SK-N-SH (cell line): Measurements from ENCODE around the gene SNX22. TPM values are rescaled to one million over a fixed set of nuclear protein-coding genes. Genes with fewer than 3 reads are reported as not detected.

Experiments
- CTCF ChIA-PET: fragments of 300-600, 350-600 bp; formaldehyde crosslinking; extraction: SDS; loops from one replicate; lab custom pipeline; 2021; lab: Yijun Ruan, JAX
- POLR2A ChIA-PET: fragments of 350-600 bp; sonication (Branson Sonifier 250); formaldehyde crosslinking; extraction: SDS; loops from one replicate; lab custom pipeline; 2020; ENCODE audit warnings: antibody characterized with exemption, inconsistent platforms; lab: Yijun Ruan, JAX
- DNase-seq: peaks from one replicate; pipeline ENCODE4 v3.0.0; 2012
- H2AFZ ChIP-seq: fragments of 200-600 bp; sonication (generic); 2 replicates; pipeline ENCODE4 v1.8.1; 2016; ENCODE audit warnings: antibody characterized with exemption, mild to moderate bottlenecking, low read depth
- H3F3A ChIP-seq: fragments of 200-600 bp; sonication (generic); replicated peaks from 2 replicates; pipeline ENCODE3; 2016; ENCODE audit warnings: antibody characterized with exemption, mild to moderate bottlenecking; ENCODE audit not compliant: insufficient read depth
- H3K27ac ChIP-seq, 2 experiments: fragments of 200-500 bp in 1 of 2; fragments of 200-600 bp in 1 of 2; sonication (Bioruptor generic) in 1 of 2; sonication (generic), shearing (Covaris generic) in 1 of 2; 2 replicates each; pipeline versions ENCODE4 v1.5.1 to v1.6.1; 2014 to 2016; ENCODE audit warnings: low read depth in 2 of 2, inconsistent platforms in 1 of 2, low read length in 1 of 2, mild to moderate bottlenecking in 1 of 2, mixed read lengths in 1 of 2
- H3K27me3 ChIP-seq: fragments of 200-600 bp; sonication (generic), shearing (Covaris generic); 2 replicates; pipeline ENCODE4 v1.6.1; 2016; ENCODE audit warnings: mixed run types; ENCODE audit not compliant: insufficient read depth
- H3K36me3 ChIP-seq, 2 experiments: fragments of 200-500 bp in 1 of 2; fragments of 200-600 bp in 1 of 2; sonication (Bioruptor generic) in 1 of 2; sonication (generic) in 1 of 2; replicated peaks in 1 of 2; 2 replicates each; pipeline versions ENCODE3 to v1.5.1; 2014 to 2016; ENCODE audit warnings: low read length in 1 of 2, mild to moderate bottlenecking in 1 of 2; ENCODE audit not compliant: insufficient read depth in 2 of 2, control insufficient read depth in 1 of 2
- H3K4me1 ChIP-seq, 2 experiments: fragments of 200-500 bp in 1 of 2; fragments of 200-600 bp in 1 of 2; sonication (Bioruptor generic) in 1 of 2; sonication (generic), shearing (Covaris generic) in 1 of 2; 2 replicates each; pipeline versions ENCODE4 v1.5.1 to v1.6.1; 2014 to 2016; ENCODE audit warnings: low read depth in 1 of 2, low read length in 1 of 2, mixed run types in 1 of 2; ENCODE audit not compliant: insufficient read depth in 2 of 2, control insufficient read depth in 1 of 2
- H3K4me2 ChIP-seq: fragments of 200-600 bp; sonication (generic), shearing (Covaris generic); 2 replicates; pipeline ENCODE4 v1.6.1; 2017; ENCODE audit warnings: mixed run types
- H3K4me3 ChIP-seq, 2 experiments: fragments of 200-500 bp in 1 of 2; fragments of 200-600 bp in 1 of 2; sonication (Bioruptor generic) in 1 of 2; sonication (generic), shearing (Covaris generic) in 1 of 2; 2 replicates each; pipeline versions ENCODE4 v1.5.1 to v1.8.1; 2014 to 2016; ENCODE audit warnings: low read depth in 2 of 2, inconsistent platforms in 1 of 2, low read length in 1 of 2, mild to moderate bottlenecking in 1 of 2, mixed read lengths in 1 of 2, moderate library complexity in 1 of 2
- H3K79me2 ChIP-seq: fragments of 200-600 bp; sonication (generic); 2 replicates; pipeline ENCODE4 v1.8.1; 2017; ENCODE audit warnings: mild to moderate bottlenecking; ENCODE audit not compliant: insufficient read depth
- H3K9ac ChIP-seq: fragments of 200-600 bp; sonication (generic); 2 replicates; pipeline ENCODE4 v1.6.1; 2017; ENCODE audit warnings: mixed run types
- H3K9me2 ChIP-seq: fragments of 200-600 bp; sonication (generic); 2 replicates; pipeline ENCODE4 v1.6.1; 2017; ENCODE audit warnings: mixed run types
- H3K9me3 ChIP-seq: fragments of 200-600 bp; sonication (generic); 2 replicates; pipeline ENCODE4 v1.6.1; 2017; ENCODE audit warnings: mixed run types, mild to moderate bottlenecking, moderate library complexity
- H4K20me1 ChIP-seq: fragments of 200-600 bp; sonication (generic); 2 replicates; pipeline ENCODE4 v1.6.1; 2017; ENCODE audit warnings: mild to moderate bottlenecking, mixed run types; ENCODE audit not compliant: insufficient read depth
- CHD2 ChIP-seq: fragments of 150-350 bp; IDR thresholded peaks from 2 replicates; pipeline ENCODE4 v1.6.1; 2018; ENCODE audit warnings: low read length; ENCODE audit not compliant: partially characterized antibody
- EZH2phosphoT487 ChIP-seq: fragments of 200-600 bp; sonication (generic); IDR thresholded peaks from 2 replicates; pipeline ENCODE4 v1.6.1; 2017; ENCODE audit warnings: low read depth, mixed run types, mild to moderate bottlenecking, antibody characterized with exemption, moderate library complexity, borderline replicate concordance
- FOSL2 ChIP-seq: IDR thresholded peaks from 2 replicates; pipeline ENCODE4 v1.4.0; 2012; ENCODE audit warnings: low read depth, mild to moderate bottlenecking, moderate library complexity, borderline replicate concordance
- FOXM1 ChIP-seq: IDR thresholded peaks from 2 replicates; pipeline ENCODE4 v1.4.0; 2012; ENCODE audit warnings: low read depth, mild to moderate bottlenecking
- GATA2 ChIP-seq: sonication (generic); formaldehyde crosslinking; IDR thresholded peaks from 2 replicates; pipeline ENCODE4 v1.5.0; 2020; ENCODE audit warnings: mild to moderate bottlenecking, missing genetic modification reagents
- MEF2A ChIP-seq: IDR thresholded peaks from 2 replicates; pipeline ENCODE4 v1.4.0; 2012; ENCODE audit warnings: low read depth, borderline replicate concordance
- MXI1 ChIP-seq: IDR thresholded peaks from 2 replicates; pipeline ENCODE4 v1.6.1; 2012; ENCODE audit warnings: mild to moderate bottlenecking, low read depth, low read length, improper control_type of control experiment
- NFIC ChIP-seq: IDR thresholded peaks from 2 replicates; pipeline ENCODE4 v1.4.0; 2012; ENCODE audit warnings: borderline replicate concordance
- RCOR1 ChIP-seq: fragments of 150-350 bp; IDR thresholded peaks from 2 replicates; pipeline ENCODE4 v1.6.1; 2017; ENCODE audit warnings: antibody characterized with exemption, low read length
- RFX5 ChIP-seq: IDR thresholded peaks from 2 replicates; pipeline ENCODE4 v1.6.1; 2012; ENCODE audit warnings: mild to moderate bottlenecking, improper control_type of control experiment, low read length
- RXRA ChIP-seq: IDR thresholded peaks from 2 replicates; pipeline ENCODE4 v1.4.0; 2012; ENCODE audit warnings: low read depth, mild to moderate bottlenecking, borderline replicate concordance
- SIN3A ChIP-seq: IDR thresholded peaks from 2 replicates; pipeline ENCODE4 v1.6.1; 2012; ENCODE audit warnings: low read depth, mild to moderate bottlenecking, low read length, moderate library complexity, borderline replicate concordance
- SMC3 ChIP-seq: IDR thresholded peaks from 2 replicates; pipeline ENCODE4 v1.6.1; 2012; ENCODE audit warnings: low read depth, low read length, improper control_type of control experiment
- TAF1 ChIP-seq: IDR thresholded peaks from 2 replicates; pipeline ENCODE4 v1.6.1; 2012; ENCODE audit warnings: low read depth, mild to moderate bottlenecking, low read length, moderate library complexity, borderline replicate concordance
- YY1 ChIP-seq: IDR thresholded peaks from 2 replicates; pipeline ENCODE4 v1.4.0; 2012; ENCODE audit warnings: low read depth, mild to moderate bottlenecking
- ZBTB33 ChIP-seq: IDR thresholded peaks from 2 replicates; pipeline ENCODE4 v1.4.0; 2012; ENCODE audit warnings: low read depth, borderline replicate concordance
- WGBS: methylation state at CpG from one replicate; pipeline ENCODE4 v1.1.6; 2017; ENCODE audit warnings: low lambda C conversion rate; 5-methylcytosine and 5-hydroxymethylcytosine counted together
- polyA plus RNA-seq, 3 experiments: library from polyadenylated mRNA; depleted of rRNA; stranded (reverse); fragments of >200 nt; gene quantifications; 2 replicates each; pipeline ENCODE4 v1.2.3, GENCODE V29; 2012
- TF ChIP-seq, protein P1 (sequence below): IDR thresholded peaks from 2 replicates; pipeline ENCODE4 v1.6.1; 2012; ENCODE audit warnings: mild to moderate bottlenecking, low read depth, low read length, moderate library complexity
- TF ChIP-seq, protein P2 (sequence below): IDR thresholded peaks from 2 replicates; pipeline ENCODE4; 2012

The SNX22 gene
- polyA plus RNA-seq, 1 of the 3 experiments (the other 2 are of a cell fraction): 0.94 TPM

DNA sequence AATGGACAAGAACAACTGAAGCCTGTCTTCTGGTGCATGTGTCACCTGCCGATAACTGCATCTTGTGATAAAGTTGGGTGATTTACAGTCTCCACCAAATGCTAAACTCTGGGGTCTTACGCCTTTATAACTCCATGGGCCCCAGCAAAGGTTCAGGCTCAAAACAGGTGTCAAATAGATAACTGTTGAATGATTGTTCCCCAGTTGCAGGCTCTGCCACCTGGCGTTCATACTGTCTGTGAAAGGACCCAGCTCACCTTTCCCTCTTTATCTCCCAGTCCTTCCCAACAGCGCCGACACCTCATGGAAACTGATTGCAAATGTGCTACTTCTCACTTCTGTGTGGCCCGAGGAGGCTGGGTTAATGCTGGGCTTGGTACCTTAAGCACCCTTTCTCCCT, 8.3 kb upstream of the SNX22 start:
- H3K4me2 ChIP-seq: no peak overlapping the region
- no peaks in the 10 kb centered on the region for H3K9me3 ChIP-seq

GRCh38 chr15:64144192-64144564, 7.4 kb upstream of the SNX22 start:
- TF ChIP-seq EZH2phosphoT487 (no peak), NFIC (no peak), MXI1 (no peak), ZBTB33 (no peak), CHD2 (no peak)
- TF ChIP-seq, protein P1, sequence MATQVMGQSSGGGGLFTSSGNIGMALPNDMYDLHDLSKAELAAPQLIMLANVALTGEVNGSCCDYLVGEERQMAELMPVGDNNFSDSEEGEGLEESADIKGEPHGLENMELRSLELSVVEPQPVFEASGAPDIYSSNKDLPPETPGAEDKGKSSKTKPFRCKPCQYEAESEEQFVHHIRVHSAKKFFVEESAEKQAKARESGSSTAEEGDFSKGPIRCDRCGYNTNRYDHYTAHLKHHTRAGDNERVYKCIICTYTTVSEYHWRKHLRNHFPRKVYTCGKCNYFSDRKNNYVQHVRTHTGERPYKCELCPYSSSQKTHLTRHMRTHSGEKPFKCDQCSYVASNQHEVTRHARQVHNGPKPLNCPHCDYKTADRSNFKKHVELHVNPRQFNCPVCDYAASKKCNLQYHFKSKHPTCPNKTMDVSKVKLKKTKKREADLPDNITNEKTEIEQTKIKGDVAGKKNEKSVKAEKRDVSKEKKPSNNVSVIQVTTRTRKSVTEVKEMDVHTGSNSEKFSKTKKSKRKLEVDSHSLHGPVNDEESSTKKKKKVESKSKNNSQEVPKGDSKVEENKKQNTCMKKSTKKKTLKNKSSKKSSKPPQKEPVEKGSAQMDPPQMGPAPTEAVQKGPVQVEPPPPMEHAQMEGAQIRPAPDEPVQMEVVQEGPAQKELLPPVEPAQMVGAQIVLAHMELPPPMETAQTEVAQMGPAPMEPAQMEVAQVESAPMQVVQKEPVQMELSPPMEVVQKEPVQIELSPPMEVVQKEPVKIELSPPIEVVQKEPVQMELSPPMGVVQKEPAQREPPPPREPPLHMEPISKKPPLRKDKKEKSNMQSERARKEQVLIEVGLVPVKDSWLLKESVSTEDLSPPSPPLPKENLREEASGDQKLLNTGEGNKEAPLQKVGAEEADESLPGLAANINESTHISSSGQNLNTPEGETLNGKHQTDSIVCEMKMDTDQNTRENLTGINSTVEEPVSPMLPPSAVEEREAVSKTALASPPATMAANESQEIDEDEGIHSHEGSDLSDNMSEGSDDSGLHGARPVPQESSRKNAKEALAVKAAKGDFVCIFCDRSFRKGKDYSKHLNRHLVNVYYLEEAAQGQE: no peak
- Histone ChIP-seq H3K4me3 (no peak overlapping the region), H4K20me1 (no peaks in the 10 kb centered on the region), H3K36me3 (peaks cover 0 to 36% of the 10 kb centered on the region in 2 experiments), H3K9ac (no peak overlapping the region), H2AFZ (no peak overlapping the region), H3K27ac (peak overlapping the region in 1 of 2 experiments; percentile 64; a peak in 2 of 4 replicates), H3K4me1 (peaks cover 0 to 28% of the 10 kb centered on the region in 2 experiments; a peak in 2 of 4 replicates), H3K79me2 (no peaks in the 10 kb centered on the region), H3F3A (peaks cover 11% of the 10 kb centered on the region), H3K9me3 (no peaks in the 10 kb centered on the region), H3K9me2 (no peaks in the 10 kb centered on the region), H3K4me2 (no peak overlapping the region), H3K27me3 (no peaks in the 10 kb centered on the region)
- 83% methylated on average over 8 of the region's 8 CpGs for WGBS
- no peak for DNase-seq
- ChIA-PET POLR2A (no interaction called here), CTCF (interaction anchor here (1.3 to 2.7 kb wide), 3 partner anchors 10 to 40 kb away, joined by 3 to 20 read pairs (median 3); no protein-coding TSS in a partner anchor)

More for the DNA sequence above, 8.3 kb upstream of the SNX22 start:
- H3K27ac ChIP-seq: no peak overlapping the region
- TF ChIP-seq TAF1 (no peak), SMC3 (no peak), SIN3A (no peak), RCOR1 (no peak), MEF2A (no peak), FOSL2 (no peak), YY1 (no peak), RFX5 (no peak), RXRA (no peak), GATA2 (CRISPR knock-in tag) (no peak), FOXM1 (no peak)
- TF ChIP-seq, protein P2, sequence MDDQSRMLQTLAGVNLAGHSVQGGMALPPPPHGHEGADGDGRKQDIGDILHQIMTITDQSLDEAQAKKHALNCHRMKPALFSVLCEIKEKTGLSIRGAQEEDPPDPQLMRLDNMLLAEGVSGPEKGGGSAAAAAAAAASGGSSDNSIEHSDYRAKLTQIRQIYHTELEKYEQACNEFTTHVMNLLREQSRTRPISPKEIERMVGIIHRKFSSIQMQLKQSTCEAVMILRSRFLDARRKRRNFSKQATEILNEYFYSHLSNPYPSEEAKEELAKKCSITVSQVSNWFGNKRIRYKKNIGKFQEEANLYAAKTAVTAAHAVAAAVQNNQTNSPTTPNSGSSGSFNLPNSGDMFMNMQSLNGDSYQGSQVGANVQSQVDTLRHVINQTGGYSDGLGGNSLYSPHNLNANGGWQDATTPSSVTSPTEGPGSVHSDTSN: no peak
- peaks cover 7% of the 10 kb centered on the region for H3F3A ChIP-seq
- POLR2A ChIA-PET: no interaction called here
- H3K79me2 ChIP-seq: no peaks in the 10 kb centered on the region
- no peaks in the 10 kb centered on the region for H3K27me3 ChIP-seq
- H3K4me1 ChIP-seq: peaks cover 0 to 28% of the 10 kb centered on the region in 2 experiments; a peak in 2 of 4 replicates
- H3K9ac ChIP-seq: no peak overlapping the region
- no peak overlapping the region for H3K4me3 ChIP-seq
- 84% methylated on average over 6 of the region's 6 CpGs for WGBS
- CTCF ChIA-PET: interaction anchor here (2.7 kb wide), 1 partner anchor 11 kb away, joined by 20 read pairs; no protein-coding TSS in a partner anchor
- H2AFZ ChIP-seq: no peak overlapping the region
- H4K20me1 ChIP-seq: no peaks in the 10 kb centered on the region
- no peak for DNase-seq
- H3K36me3 ChIP-seq: peaks cover 7 to 43% of the 10 kb centered on the region in 2 experiments
- no peaks in the 10 kb centered on the region for H3K9me2 ChIP-seq
